C4-2B (cell line): ENCODE results near the gene ATP1B3.

Experiments
- ZFX ChIP-seq: fragments of 450-650 bp; IDR thresholded peaks from 2 replicates; pipeline ENCODE4 v1.6.1; 2017
- TF ChIP-seq, protein P1 (sequence below): fragments of 450-650 bp; conservative IDR thresholded peaks from 2 replicates; pipeline ENCODE4 v1.5.1; 2017; ENCODE audit warnings: mild to moderate bottlenecking

DNA sequence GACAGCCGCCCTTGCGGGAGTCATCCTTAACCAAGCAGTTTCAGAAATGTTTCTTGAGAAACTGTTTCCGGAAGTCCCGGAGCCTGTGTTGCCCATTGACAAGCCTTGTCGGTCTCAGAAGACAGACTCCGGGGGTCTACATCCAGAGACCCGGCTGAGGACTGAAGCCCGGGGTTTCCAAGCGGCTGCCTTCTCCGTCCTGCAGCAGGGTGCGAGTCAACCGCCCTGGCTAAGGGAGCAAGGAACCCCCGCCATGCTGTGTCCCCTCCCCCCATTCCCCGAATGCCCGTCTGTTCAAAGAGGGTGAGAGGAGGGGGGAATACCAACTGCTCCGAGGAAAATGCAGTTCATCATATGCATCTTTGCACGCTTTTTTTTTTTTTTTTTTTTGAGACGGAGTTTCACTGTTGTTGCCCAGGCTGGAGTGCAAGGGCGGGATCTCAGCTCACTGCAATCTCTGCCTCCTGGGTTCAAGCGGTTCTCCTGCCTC is 61.6 kb downstream of the ATP1B3 start:
- TF ChIP-seq, protein P1, sequence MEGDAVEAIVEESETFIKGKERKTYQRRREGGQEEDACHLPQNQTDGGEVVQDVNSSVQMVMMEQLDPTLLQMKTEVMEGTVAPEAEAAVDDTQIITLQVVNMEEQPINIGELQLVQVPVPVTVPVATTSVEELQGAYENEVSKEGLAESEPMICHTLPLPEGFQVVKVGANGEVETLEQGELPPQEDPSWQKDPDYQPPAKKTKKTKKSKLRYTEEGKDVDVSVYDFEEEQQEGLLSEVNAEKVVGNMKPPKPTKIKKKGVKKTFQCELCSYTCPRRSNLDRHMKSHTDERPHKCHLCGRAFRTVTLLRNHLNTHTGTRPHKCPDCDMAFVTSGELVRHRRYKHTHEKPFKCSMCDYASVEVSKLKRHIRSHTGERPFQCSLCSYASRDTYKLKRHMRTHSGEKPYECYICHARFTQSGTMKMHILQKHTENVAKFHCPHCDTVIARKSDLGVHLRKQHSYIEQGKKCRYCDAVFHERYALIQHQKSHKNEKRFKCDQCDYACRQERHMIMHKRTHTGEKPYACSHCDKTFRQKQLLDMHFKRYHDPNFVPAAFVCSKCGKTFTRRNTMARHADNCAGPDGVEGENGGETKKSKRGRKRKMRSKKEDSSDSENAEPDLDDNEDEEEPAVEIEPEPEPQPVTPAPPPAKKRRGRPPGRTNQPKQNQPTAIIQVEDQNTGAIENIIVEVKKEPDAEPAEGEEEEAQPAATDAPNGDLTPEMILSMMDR = no peak
- no peak for TF ChIP-seq ZFX
